C4-2B (cell line): Measurements from ENCODE around the gene RHOT1.

ENCODE experiments used
- ZFX ChIP-seq: fragments of 450-650 bp; IDR thresholded peaks from 2 replicates; pipeline ENCODE4 v1.6.1; 2017
- TF ChIP-seq, protein P1 (sequence below): fragments of 450-650 bp; conservative IDR thresholded peaks from 2 replicates; pipeline ENCODE4 v1.5.1; 2017; ENCODE audit warnings: mild to moderate bottlenecking

DNA sequence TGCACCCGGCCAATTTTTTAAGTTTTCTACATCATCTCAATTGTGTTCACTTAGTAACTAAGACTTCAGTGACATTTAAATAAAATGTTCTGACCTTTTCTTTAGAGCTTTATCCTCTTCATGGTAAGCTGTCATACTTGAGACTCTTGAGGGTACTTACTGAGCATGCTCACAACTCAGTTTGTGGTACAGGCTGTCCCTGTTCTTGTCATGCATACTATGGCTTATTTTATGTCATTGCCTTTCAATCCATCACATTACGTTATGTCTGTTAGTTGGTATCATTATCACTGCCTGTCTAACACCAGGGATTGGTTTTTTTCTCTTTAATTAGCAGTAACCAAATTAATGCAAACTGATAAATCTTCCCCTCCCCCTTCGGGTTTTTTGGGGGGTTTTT lies 81.4 kb downstream of the RHOT1 start:
- TF ChIP-seq, protein P1, sequence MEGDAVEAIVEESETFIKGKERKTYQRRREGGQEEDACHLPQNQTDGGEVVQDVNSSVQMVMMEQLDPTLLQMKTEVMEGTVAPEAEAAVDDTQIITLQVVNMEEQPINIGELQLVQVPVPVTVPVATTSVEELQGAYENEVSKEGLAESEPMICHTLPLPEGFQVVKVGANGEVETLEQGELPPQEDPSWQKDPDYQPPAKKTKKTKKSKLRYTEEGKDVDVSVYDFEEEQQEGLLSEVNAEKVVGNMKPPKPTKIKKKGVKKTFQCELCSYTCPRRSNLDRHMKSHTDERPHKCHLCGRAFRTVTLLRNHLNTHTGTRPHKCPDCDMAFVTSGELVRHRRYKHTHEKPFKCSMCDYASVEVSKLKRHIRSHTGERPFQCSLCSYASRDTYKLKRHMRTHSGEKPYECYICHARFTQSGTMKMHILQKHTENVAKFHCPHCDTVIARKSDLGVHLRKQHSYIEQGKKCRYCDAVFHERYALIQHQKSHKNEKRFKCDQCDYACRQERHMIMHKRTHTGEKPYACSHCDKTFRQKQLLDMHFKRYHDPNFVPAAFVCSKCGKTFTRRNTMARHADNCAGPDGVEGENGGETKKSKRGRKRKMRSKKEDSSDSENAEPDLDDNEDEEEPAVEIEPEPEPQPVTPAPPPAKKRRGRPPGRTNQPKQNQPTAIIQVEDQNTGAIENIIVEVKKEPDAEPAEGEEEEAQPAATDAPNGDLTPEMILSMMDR, result no peak
- TF ChIP-seq ZFX, result no peak
